Parathyroid adenoma (tissue), 2 donors: ENCODE results near the gene FUNDC2.

Experiments
- H2AFZ ChIP-seq: fragments of 300-600 bp; sonication (generic); one replicate; pipeline ENCODE4 v1.7.0; 2017; ENCODE audit warnings: antibody characterized with exemption, mild to moderate bottlenecking
- H3K27ac ChIP-seq: fragments of 300-600 bp; sonication (generic); one replicate; pipeline ENCODE4 v1.7.0; 2017
- H3K27me3 ChIP-seq: fragments of 300-600 bp; sonication (generic); one replicate; pipeline ENCODE4 v1.7.0; 2017; ENCODE audit warnings: low read length; ENCODE audit not compliant: control insufficient read depth, insufficient read depth
- H3K36me3 ChIP-seq: fragments of 300-600 bp; sonication (generic); one replicate; pipeline ENCODE4 v1.7.0; 2017; ENCODE audit warnings: low read length; ENCODE audit not compliant: control insufficient read depth, insufficient read depth
- H3K4me1 ChIP-seq: fragments of 300-600 bp; sonication (generic); one replicate; pipeline ENCODE4 v1.7.0; 2017; ENCODE audit warnings: control low read depth
- H3K4me2 ChIP-seq: fragments of 300-600 bp; sonication (generic); one replicate; pipeline ENCODE4 v1.7.0; 2017; ENCODE audit warnings: low read length
- H3K4me3 ChIP-seq: fragments of 300-600 bp; sonication (generic); one replicate; pipeline ENCODE4 v1.7.0; 2017; ENCODE audit warnings: low read depth, low read length
- H3K79me2 ChIP-seq: fragments of 300-600 bp; sonication (generic); one replicate; pipeline ENCODE4 v1.7.0; 2017; ENCODE audit warnings: control low read depth
- H3K9ac ChIP-seq: fragments of 300-600 bp; sonication (generic); one replicate; pipeline ENCODE4 v1.7.0; 2017; ENCODE audit warnings: mild to moderate bottlenecking
- H3K9me3 ChIP-seq: fragments of 300-600 bp; sonication (generic); one replicate; pipeline ENCODE4 v1.7.0; 2017; ENCODE audit warnings: low read length; ENCODE audit not compliant: control insufficient read depth
- TF ChIP-seq, protein P1 (sequence below): fragments of 300-600 bp; sonication (generic); IDR thresholded peaks from one replicate; pipeline ENCODE4 v1.7.0; 2017; ENCODE audit warnings: antibody characterized with exemption, mild to moderate bottlenecking
- donor health status: primary hyperparathyroidism.

The FUNDC2 gene

DNA sequence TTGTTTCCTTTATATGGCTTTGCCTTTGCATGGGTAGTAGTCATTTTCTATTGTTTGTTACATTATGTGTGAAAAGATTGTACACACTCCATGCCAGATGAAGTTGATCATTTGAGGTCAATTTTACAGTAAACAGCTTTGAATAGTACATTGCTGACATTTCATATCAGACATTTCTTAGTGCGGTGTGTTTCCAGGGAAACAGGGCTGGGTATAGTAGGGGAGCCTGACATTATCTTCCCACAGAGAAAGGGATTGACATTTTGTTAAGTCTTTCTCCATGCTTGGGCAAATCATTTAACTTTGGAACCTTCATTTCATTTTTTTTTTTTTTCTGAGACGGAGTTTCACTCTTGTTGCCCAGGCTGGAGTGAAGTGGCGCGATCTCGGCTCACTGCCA lies 5.0 kb downstream of the FUNDC2 start:
- Histone ChIP-seq H3K4me1 (no peaks in the 10 kb centered on the region), H3K79me2 (peaks cover 11% of the 10 kb centered on the region), H2AFZ (no peak overlapping the region), H3K9ac (no peak overlapping the region), H3K36me3 (no peaks in the 10 kb centered on the region), H3K27me3 (no peaks in the 10 kb centered on the region), H3K27ac (no peak overlapping the region), H3K4me3 (no peak overlapping the region), H3K9me3 (no peaks in the 10 kb centered on the region), H3K4me2 (no peak overlapping the region)
- TF ChIP-seq, protein P1, sequence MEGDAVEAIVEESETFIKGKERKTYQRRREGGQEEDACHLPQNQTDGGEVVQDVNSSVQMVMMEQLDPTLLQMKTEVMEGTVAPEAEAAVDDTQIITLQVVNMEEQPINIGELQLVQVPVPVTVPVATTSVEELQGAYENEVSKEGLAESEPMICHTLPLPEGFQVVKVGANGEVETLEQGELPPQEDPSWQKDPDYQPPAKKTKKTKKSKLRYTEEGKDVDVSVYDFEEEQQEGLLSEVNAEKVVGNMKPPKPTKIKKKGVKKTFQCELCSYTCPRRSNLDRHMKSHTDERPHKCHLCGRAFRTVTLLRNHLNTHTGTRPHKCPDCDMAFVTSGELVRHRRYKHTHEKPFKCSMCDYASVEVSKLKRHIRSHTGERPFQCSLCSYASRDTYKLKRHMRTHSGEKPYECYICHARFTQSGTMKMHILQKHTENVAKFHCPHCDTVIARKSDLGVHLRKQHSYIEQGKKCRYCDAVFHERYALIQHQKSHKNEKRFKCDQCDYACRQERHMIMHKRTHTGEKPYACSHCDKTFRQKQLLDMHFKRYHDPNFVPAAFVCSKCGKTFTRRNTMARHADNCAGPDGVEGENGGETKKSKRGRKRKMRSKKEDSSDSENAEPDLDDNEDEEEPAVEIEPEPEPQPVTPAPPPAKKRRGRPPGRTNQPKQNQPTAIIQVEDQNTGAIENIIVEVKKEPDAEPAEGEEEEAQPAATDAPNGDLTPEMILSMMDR = no peak

DNA sequence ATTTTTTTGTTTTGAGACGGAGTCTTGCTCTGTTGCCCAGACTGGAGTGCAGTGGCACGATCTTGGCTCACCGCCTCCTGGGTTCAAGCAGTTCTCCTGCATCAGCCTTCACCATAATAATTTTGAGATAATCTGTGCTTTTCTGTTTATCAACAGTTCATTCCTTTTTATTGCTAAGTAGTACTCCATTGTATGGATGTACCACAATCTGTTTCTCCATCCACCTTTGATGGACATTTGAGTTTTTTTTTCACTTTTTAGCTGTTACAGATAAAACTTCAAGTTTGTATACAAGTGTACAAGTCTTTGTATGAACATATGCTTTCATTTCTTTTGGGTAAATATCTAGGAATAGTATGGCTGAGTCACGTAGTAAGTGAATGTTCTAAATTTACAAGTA lies 9.0 kb downstream of the FUNDC2 start:
- Histone ChIP-seq H3K4me3 (no peak overlapping the region), H3K27me3 (no peaks in the 10 kb centered on the region), H3K4me1 (no peaks in the 10 kb centered on the region), H3K9ac (no peak overlapping the region), H3K9me3 (no peaks in the 10 kb centered on the region), H3K36me3 (no peaks in the 10 kb centered on the region), H3K27ac (no peak overlapping the region), H3K79me2 (peaks cover 7% of the 10 kb centered on the region), H3K4me2 (no peak overlapping the region), H2AFZ (no peak overlapping the region)
- TF ChIP-seq, protein P1 = no peak

DNA sequence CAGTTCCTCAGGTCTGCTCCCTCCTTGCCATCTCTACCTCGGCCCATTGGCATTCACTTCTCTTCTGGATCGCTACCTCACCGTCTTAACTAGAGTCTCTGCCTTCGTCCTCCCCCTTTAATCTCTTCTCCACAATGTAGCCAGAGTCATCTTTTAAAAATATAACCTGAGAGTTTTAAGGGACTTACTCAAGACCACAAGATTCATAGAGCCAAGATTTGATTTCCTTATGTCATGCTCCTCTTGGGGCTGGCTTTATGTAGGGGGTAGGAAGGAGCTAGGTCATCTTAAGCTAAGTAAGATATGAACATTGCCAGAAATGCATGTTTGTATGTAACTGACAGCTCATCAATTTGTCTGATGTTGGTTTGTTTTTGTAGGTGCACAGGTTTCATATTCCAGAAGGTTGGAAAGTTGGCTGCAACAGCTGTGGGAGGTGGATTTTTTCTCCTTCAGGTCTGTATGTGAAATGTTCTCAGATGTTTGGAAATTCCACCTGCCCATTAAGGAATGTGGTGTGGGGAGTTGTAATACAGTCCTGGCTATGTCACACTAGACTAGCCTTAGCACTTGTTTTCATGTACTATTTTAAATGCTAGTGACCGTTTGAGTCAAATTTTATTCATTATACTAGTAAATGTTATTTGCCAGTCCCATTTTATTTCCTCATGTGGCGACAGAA lies 19.6 kb downstream of the FUNDC2 start:
- Histone ChIP-seq H3K4me1 (peaks cover 3% of the 10 kb centered on the region), H3K27ac (no peak overlapping the region), H2AFZ (no peak overlapping the region), H3K36me3 (no peaks in the 10 kb centered on the region), H3K9ac (no peak overlapping the region), H3K9me3 (no peaks in the 10 kb centered on the region), H3K4me2 (no peak overlapping the region), H3K27me3 (no peaks in the 10 kb centered on the region), H3K4me3 (no peak overlapping the region), H3K79me2 (peaks cover 2% of the 10 kb centered on the region)
- TF ChIP-seq, protein P1 = no peak

DNA sequence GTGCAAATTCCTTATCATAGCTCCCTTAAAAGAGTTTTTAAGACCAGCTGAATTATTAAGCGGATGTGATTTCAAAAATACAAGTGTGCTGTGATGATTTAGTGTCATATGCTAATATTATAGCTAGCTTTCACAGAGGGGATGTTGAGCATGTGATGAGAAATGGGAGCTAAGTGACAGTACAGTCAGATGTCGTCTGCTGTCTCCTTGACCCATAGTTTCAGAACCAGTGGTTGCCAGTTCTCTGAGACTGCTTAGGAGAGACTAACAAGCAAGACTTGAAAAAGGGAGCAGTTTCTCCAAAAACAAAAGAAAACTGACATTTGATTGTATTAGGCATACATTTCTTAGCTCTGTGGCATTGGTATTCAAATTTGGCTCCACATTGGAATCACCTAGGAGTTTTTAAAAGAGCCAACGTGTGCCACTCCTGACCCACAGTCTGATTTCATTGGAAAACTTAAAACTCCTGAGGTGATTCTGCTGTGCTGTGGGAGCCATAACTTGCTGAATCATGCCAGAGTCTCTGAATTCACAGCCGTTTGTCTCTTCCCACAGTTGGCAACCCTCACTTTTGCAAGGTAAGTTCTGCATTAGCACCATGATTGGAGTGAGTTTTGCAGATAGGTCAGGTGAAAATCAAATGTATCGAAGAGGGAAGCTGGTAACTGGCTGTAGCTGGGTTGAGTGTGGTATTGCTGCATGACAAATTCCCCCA lies 20.3 kb downstream of the FUNDC2 start:
- Histone ChIP-seq H3K79me2 (peaks cover 2% of the 10 kb centered on the region), H3K9me3 (no peaks in the 10 kb centered on the region), H3K4me2 (no peak overlapping the region), H2AFZ (no peak overlapping the region), H3K4me3 (no peak overlapping the region), H3K36me3 (no peaks in the 10 kb centered on the region), H3K9ac (no peak overlapping the region), H3K27ac (no peak overlapping the region), H3K4me1 (peaks cover 3% of the 10 kb centered on the region), H3K27me3 (no peaks in the 10 kb centered on the region)
- TF ChIP-seq, protein P1 = no peak
